IMR-90 (cell line): Measurements from ENCODE around the gene BRCA2. TPM values are rescaled to one million over a fixed set of nuclear protein-coding genes. Genes with fewer than 3 reads are reported as not detected.

Experiments
- ATAC-seq: fragments of 200-7000 bp; cut with Tn5 transposase; 2 replicates; pipeline ENCODE4 v1.9.1; 2020; ENCODE audit warnings: low read depth, mild to moderate bottlenecking, moderate library complexity
- BruUV-seq: library from RNA; stranded (reverse); fragments of 400-500 nt; replicated peaks from 2 replicates; lab custom pipeline; 2021; lab: Mats Ljungman, UMichigan
- CTCF ChIA-PET: fragments of 300-600 bp; formaldehyde crosslinking; extraction: SDS; loops from one replicate; lab custom pipeline; 2021; ENCODE audit warnings: antibody characterized with exemption; lab: Yijun Ruan, JAX
- POLR2A ChIA-PET: fragments of 300-600 bp; sonication (Branson Sonifier 250); formaldehyde crosslinking; loops from one replicate; lab custom pipeline; 2022; ENCODE audit warnings: antibody characterized with exemption; ENCODE audit not compliant: unreplicated experiment; lab: Charles Lee
- DNase-seq: peaks from one replicate; pipeline ENCODE4 v3.0.0; 2013
- H2AFZ ChIP-seq: replicated peaks from 2 replicates; pipeline ENCODE3; 2013; ENCODE audit warnings: low read length, mild to moderate bottlenecking; ENCODE audit not compliant: poor library complexity
- H2AK5ac ChIP-seq: 2 replicates; pipeline ENCODE4 v1.6.1; 2013; ENCODE audit warnings: low read depth, low read length, inconsistent platforms
- H2AK9ac ChIP-seq: replicated peaks from 2 replicates; pipeline ENCODE3; 2013; ENCODE audit warnings: mild to moderate bottlenecking, low read depth, low read length, moderate library complexity; ENCODE audit not compliant: poor library complexity
- H2BK120ac ChIP-seq: 2 replicates; pipeline ENCODE4 v1.6.1; 2013; ENCODE audit warnings: low read depth, low read length, inconsistent platforms
- H2BK15ac ChIP-seq: 3 replicates; pipeline ENCODE4 v1.6.1; 2013; ENCODE audit warnings: low read depth, low read length, inconsistent platforms
- H2BK20ac ChIP-seq: 2 replicates; pipeline ENCODE4 v1.6.1; 2013; ENCODE audit warnings: low read depth, mild to moderate bottlenecking, inconsistent platforms, low read length, moderate library complexity
- H2BK5ac ChIP-seq: 2 replicates; pipeline ENCODE4 v1.6.1; 2013; ENCODE audit warnings: mild to moderate bottlenecking, low read depth, low read length, inconsistent platforms; ENCODE audit not compliant: poor library complexity, severe bottlenecking
- H3K14ac ChIP-seq: replicated peaks from 2 replicates; pipeline ENCODE4 v1.6.1; 2013; ENCODE audit warnings: low read depth, low read length, inconsistent platforms
- H3K18ac ChIP-seq: 2 replicates; pipeline ENCODE4 v1.6.1; 2013; ENCODE audit warnings: low read depth, low read length, control low read depth
- H3K23ac ChIP-seq: 2 replicates; pipeline ENCODE4 v1.6.1; 2013; ENCODE audit warnings: low read depth, low read length, inconsistent platforms
- H3K27ac ChIP-seq: 2 replicates; pipeline ENCODE4 v1.5.1; 2013; ENCODE audit warnings: mild to moderate bottlenecking, control low read depth, low read length; ENCODE audit not compliant: insufficient read depth
- H3K27me3 ChIP-seq: 2 replicates; pipeline ENCODE4 v1.6.1; 2013; ENCODE audit warnings: low read length; ENCODE audit not compliant: control insufficient read depth, insufficient read depth
- H3K36me3 ChIP-seq: 2 replicates; pipeline ENCODE4 v1.6.1; 2013; ENCODE audit warnings: low read length, mixed read lengths; ENCODE audit not compliant: control insufficient read depth, insufficient read depth
- H3K4ac ChIP-seq: 2 replicates; pipeline ENCODE4 v1.6.1; 2013; ENCODE audit warnings: low read depth, low read length, inconsistent platforms
- H3K4me1 ChIP-seq: 2 replicates; pipeline ENCODE4 v1.6.1; 2013; ENCODE audit warnings: low read length, mixed read lengths; ENCODE audit not compliant: control insufficient read depth, insufficient read depth
- H3K4me2 ChIP-seq: 2 replicates; pipeline ENCODE4 v1.6.1; 2013; ENCODE audit warnings: low read depth, mild to moderate bottlenecking, control low read depth, low read length, moderate library complexity
- H3K4me3 ChIP-seq: 2 replicates; pipeline ENCODE4 v1.5.1; 2013; ENCODE audit warnings: low read depth, mild to moderate bottlenecking, control low read depth, low read length, moderate library complexity; ENCODE audit not compliant: insufficient read depth
- H3K56ac ChIP-seq: 2 replicates; pipeline ENCODE4 v1.6.1; 2013; ENCODE audit warnings: low read length, inconsistent platforms; ENCODE audit not compliant: insufficient read depth; ENCODE audit errors: extremely low read depth
- H3K79me1 ChIP-seq, 2 experiments: 2 replicates each; pipeline ENCODE4 v1.6.1; 2013; ENCODE audit warnings: low read length in 2 of 2, inconsistent platforms in 1 of 2, low read depth in 1 of 2
- H3K9ac ChIP-seq: 2 replicates; pipeline ENCODE4 v1.6.1; 2013; ENCODE audit warnings: low read depth, low read length, control low read depth
- H3K9me1 ChIP-seq: 2 replicates; pipeline ENCODE4 v1.6.1; 2013; ENCODE audit warnings: low read length, inconsistent platforms; ENCODE audit not compliant: insufficient read depth
- H3K9me3 ChIP-seq: 2 replicates; pipeline ENCODE4 v1.6.1; 2013; ENCODE audit warnings: low read length; ENCODE audit not compliant: control insufficient read depth, insufficient read depth
- H4K20me1 ChIP-seq: 2 replicates; pipeline ENCODE4 v1.6.1; 2013; ENCODE audit warnings: low read length, inconsistent platforms; ENCODE audit not compliant: insufficient read depth
- H4K5ac ChIP-seq: 2 replicates; pipeline ENCODE4 v1.6.1; 2013; ENCODE audit warnings: mild to moderate bottlenecking, low read depth, low read length, control low read depth
- H4K8ac ChIP-seq, 2 experiments: 2 replicates each; pipeline ENCODE4 v1.6.1; 2013; ENCODE audit warnings: low read depth in 2 of 2, low read length in 2 of 2, control low read depth in 1 of 2, inconsistent platforms in 1 of 2
- H4K91ac ChIP-seq: 2 replicates; pipeline ENCODE4 v1.6.1; 2013; ENCODE audit warnings: low read depth, low read length, inconsistent platforms; ENCODE audit not compliant: insufficient read depth
- BHLHE40 ChIP-seq: fragments of 150-350 bp; IDR thresholded peaks from 2 replicates; pipeline ENCODE4 v1.6.1; 2016; ENCODE audit warnings: mild to moderate bottlenecking, low read depth, low read length
- CEBPB ChIP-seq: IDR thresholded peaks from 2 replicates; pipeline ENCODE4 v1.6.1; 2012; ENCODE audit warnings: low read depth, low read length, improper control_type of control experiment
- CHD1 ChIP-seq: IDR thresholded peaks from 2 replicates; pipeline ENCODE4 v1.6.1; 2012; ENCODE audit warnings: low read depth, low read length, improper control_type of control experiment
- FOS ChIP-seq: fragments of 150-350 bp; IDR thresholded peaks from 2 replicates; pipeline ENCODE4 v1.6.1; 2016; ENCODE audit warnings: low read depth, low read length
- MAFK ChIP-seq: IDR thresholded peaks from 2 replicates; pipeline ENCODE4 v1.6.1; 2012; ENCODE audit warnings: low read depth, low read length, improper control_type of control experiment
- MAZ ChIP-seq: IDR thresholded peaks from 2 replicates; pipeline ENCODE4 v1.6.1; 2012; ENCODE audit warnings: low read depth, mild to moderate bottlenecking, low read length, improper control_type of control experiment, moderate library complexity, borderline replicate concordance
- MXI1 ChIP-seq: IDR thresholded peaks from 2 replicates; pipeline ENCODE4 v1.6.1; 2012; ENCODE audit warnings: low read depth, mild to moderate bottlenecking, low read length, moderate library complexity, borderline replicate concordance
- NFE2L2 ChIP-seq: fragments of 150-350 bp; IDR thresholded peaks from 2 replicates; pipeline ENCODE4 v1.6.1; 2016; ENCODE audit warnings: low read depth, mild to moderate bottlenecking, low read length
- POLR2A ChIP-seq: IDR thresholded peaks from 2 replicates; pipeline ENCODE4 v1.6.1; 2012; ENCODE audit warnings: mild to moderate bottlenecking, low read depth, low read length
- RAD21 ChIP-seq: IDR thresholded peaks from 2 replicates; pipeline ENCODE4 v1.6.1; 2012; ENCODE audit warnings: low read length, improper control_type of control experiment
- RCOR1 ChIP-seq: IDR thresholded peaks from 2 replicates; pipeline ENCODE4 v1.6.1; 2012; ENCODE audit warnings: mild to moderate bottlenecking, low read length, improper control_type of control experiment; ENCODE audit not compliant: insufficient replicate concordance
- RFX5 ChIP-seq: IDR thresholded peaks from 2 replicates; pipeline ENCODE4 v1.8.0; 2012; ENCODE audit warnings: low read depth, mild to moderate bottlenecking, low read length, moderate library complexity
- SMC3 ChIP-seq: fragments of 150-350 bp; IDR thresholded peaks from 2 replicates; pipeline ENCODE4 v1.6.1; 2016; ENCODE audit warnings: low read depth, mild to moderate bottlenecking, antibody characterized with exemption, low read length, moderate library complexity
- dilution Hi-C: fragments of 300-500 bp; cut with HindIII; formaldehyde crosslinking; loops from one replicate; pipeline ENCODE4 v1.14.3; 2018; ENCODE audit warnings: low sequenced_read_pairs; ENCODE audit not compliant: unreplicated experiment
- in situ Hi-C: fragments of 300-500 bp; cut with MboI; formaldehyde crosslinking; loops from 3 replicates; pipeline ENCODE4 v1.14.3; 2019; ENCODE audit warnings: low sequenced_read_pairs, inconsistent platforms, mixed read lengths
- intact Hi-C: fragments of 100-400 bp; cut with micrococcal nuclease; formaldehyde crosslinking; loops from 2 replicates; pipeline ENCODE4 v1.10.0; 2022
- polyA plus RNA-seq, 3 experiments: library from polyadenylated mRNA; depleted of rRNA; stranded (reverse); fragments of >200 nt; gene quantifications; 2 replicates each; pipeline ENCODE4 v1.2.3, GENCODE V29; 2012; ENCODE audit warnings: low replicate concordance in 1 of 3
- total RNA-seq: library from RNA; depleted of rRNA; stranded (reverse); fragments of >200 nt; gene quantifications from 2 replicates; pipeline ENCODE4 v1.2.3, GENCODE V29; 2012
- TF ChIP-seq, protein P1 (sequence below): fragments of 150-350 bp; IDR thresholded peaks from 2 replicates; pipeline ENCODE4 v1.6.1; 2016; ENCODE audit warnings: low read depth, mild to moderate bottlenecking, low read length, moderate library complexity, borderline replicate concordance
- TF ChIP-seq, protein P2 (sequence below): conservative IDR thresholded peaks from 2 replicates; pipeline ENCODE4 v1.5.1; 2012; ENCODE audit warnings: mild to moderate bottlenecking, low read depth, low read length, improper control_type of control experiment
- TF ChIP-seq, protein P3 (sequence below): fragments of 150-350 bp; IDR thresholded peaks from 2 replicates; pipeline ENCODE4 v1.6.1; 2017; ENCODE audit warnings: mild to moderate bottlenecking, antibody characterized with exemption, low read length, low read depth

The BRCA2 gene
- total and polyA plus RNA-seq, 2 of the 4 experiments (the other 2 are of a cell fraction), result 2.0 to 9.7 TPM

DNA sequence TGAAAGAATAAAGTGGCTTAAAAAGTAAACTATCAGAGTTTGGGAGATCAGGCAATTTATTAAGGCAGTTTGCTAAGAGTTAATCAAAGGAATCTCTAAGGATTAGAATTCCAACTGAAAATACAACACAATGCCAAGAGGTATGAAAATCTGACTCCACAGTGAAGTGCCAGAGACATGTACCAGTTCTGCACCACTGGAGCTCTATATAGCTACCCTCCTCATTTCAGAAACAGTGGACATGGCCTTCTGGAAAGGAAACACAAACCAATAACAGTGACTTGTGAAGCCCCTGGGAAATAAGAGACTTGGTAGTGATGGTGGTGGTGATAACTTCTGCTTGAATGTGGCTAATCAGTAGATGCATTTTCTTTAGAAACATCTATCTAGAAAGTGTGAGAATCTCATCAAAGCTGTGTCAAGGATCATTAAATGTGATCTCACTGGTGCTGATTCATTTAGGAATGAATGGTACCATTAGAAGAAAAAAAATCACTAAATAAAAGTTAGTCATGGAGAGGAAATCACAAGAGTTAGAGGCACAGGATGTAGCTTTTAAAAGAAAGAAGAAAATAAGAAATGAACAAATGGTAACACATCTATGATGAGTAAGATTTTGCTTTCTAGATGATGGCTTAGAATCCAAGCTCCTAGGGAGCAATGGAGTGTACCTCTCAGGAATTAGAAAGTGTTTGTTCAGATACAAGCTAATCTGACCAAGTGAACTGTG is 132.8 kb downstream of the BRCA2 start:
- Histone ChIP-seq H3K9me3 (0 out of 2 replicates have a peak, but pooled peaks cover 4% of the 10 kb centered on the region), H3K27me3 (no peaks in the 10 kb centered on the region), H2BK20ac (no peak overlapping the region), H3K18ac (no peak overlapping the region), H2BK5ac (no peak overlapping the region), H3K79me1 (no peaks in the 10 kb centered on the region), H4K8ac (no peak overlapping the region), H3K4me1 (peaks cover 1% of the 10 kb centered on the region; the same call in 1 of the 2 replicates), H3K56ac (no peak overlapping the region), H2AFZ (no peak overlapping the region), H3K9me1 (no peaks in the 10 kb centered on the region), H4K20me1 (no peaks in the 10 kb centered on the region), H3K36me3 (no peaks in the 10 kb centered on the region), H2BK120ac (no peak overlapping the region), H3K14ac (no peak overlapping the region), H2BK15ac (no peak overlapping the region), H3K27ac (no peak overlapping the region), H2AK9ac (no peak overlapping the region), H4K91ac (no peak overlapping the region), H3K4me3 (no peak overlapping the region), H3K4me2 (no peak overlapping the region), H3K23ac (no peak overlapping the region), H2AK5ac (no peak overlapping the region), H3K4ac (no peak overlapping the region), H3K9ac (no peak overlapping the region), H4K5ac (no peak overlapping the region)
- intact Hi-C loops, result loop anchor here (5.0 kb wide), 1 partner anchor 39 kb away; no protein-coding TSS in a partner anchor
- in situ Hi-C loops, result no loop called here
- dilution Hi-C loops, result no loop called here
- TF ChIP-seq RCOR1 (no peak), FOS (no peak), MAFK (no peak), SMC3 (no peak), RFX5 (no peak), MAZ (no peak), NFE2L2 (no peak), POLR2A (no peak), BHLHE40 (no peak), CEBPB (no peak), MXI1 (no peak), RAD21 (no peak), CHD1 (no peak)
- TF ChIP-seq, protein P1, sequence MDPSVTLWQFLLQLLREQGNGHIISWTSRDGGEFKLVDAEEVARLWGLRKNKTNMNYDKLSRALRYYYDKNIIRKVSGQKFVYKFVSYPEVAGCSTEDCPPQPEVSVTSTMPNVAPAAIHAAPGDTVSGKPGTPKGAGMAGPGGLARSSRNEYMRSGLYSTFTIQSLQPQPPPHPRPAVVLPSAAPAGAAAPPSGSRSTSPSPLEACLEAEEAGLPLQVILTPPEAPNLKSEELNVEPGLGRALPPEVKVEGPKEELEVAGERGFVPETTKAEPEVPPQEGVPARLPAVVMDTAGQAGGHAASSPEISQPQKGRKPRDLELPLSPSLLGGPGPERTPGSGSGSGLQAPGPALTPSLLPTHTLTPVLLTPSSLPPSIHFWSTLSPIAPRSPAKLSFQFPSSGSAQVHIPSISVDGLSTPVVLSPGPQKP, result no peak
- TF ChIP-seq, protein P2, sequence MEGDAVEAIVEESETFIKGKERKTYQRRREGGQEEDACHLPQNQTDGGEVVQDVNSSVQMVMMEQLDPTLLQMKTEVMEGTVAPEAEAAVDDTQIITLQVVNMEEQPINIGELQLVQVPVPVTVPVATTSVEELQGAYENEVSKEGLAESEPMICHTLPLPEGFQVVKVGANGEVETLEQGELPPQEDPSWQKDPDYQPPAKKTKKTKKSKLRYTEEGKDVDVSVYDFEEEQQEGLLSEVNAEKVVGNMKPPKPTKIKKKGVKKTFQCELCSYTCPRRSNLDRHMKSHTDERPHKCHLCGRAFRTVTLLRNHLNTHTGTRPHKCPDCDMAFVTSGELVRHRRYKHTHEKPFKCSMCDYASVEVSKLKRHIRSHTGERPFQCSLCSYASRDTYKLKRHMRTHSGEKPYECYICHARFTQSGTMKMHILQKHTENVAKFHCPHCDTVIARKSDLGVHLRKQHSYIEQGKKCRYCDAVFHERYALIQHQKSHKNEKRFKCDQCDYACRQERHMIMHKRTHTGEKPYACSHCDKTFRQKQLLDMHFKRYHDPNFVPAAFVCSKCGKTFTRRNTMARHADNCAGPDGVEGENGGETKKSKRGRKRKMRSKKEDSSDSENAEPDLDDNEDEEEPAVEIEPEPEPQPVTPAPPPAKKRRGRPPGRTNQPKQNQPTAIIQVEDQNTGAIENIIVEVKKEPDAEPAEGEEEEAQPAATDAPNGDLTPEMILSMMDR, result no peak
- TF ChIP-seq, protein P3, sequence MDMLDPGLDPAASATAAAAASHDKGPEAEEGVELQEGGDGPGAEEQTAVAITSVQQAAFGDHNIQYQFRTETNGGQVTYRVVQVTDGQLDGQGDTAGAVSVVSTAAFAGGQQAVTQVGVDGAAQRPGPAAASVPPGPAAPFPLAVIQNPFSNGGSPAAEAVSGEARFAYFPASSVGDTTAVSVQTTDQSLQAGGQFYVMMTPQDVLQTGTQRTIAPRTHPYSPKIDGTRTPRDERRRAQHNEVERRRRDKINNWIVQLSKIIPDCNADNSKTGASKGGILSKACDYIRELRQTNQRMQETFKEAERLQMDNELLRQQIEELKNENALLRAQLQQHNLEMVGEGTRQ, result no peak
- ChIA-PET POLR2A (no interaction called here), CTCF (interaction anchor here (0.5 kb wide), 1 partner anchor 73 kb away, joined by 3 read pairs; no protein-coding TSS in a partner anchor)
- BruUV-seq, result no TSS peak
- ATAC-seq (no peak), DNase-seq (no peak)
